ENCODE measurements around the gene ASB6.
"Not testable (repeated sequence)": the region's sequence is repeated elsewhere in the genome, so short reads cannot be mapped to it uniquely, and the experiment has no call there.

Gene ASB6

GRCh38 chr9:129604056-129604765 lies 37.7 kb downstream of the ASB6 start:
- no peak for DNase-seq

- no peak for DNase-seq
Measured at GRCh38 chr9:129602598-129603415, 39.1 kb downstream of the ASB6 start.

- no peak for DNase-seq
Measured at GRCh38 chr9:129601082-129601674, 40.8 kb downstream of the ASB6 start.

- DNase-seq, result no peak
Measured at GRCh38 chr9:129598089-129598596, 43.8 kb downstream of the ASB6 start.

- no peak for DNase-seq
Measured at GRCh38 chr9:129597355-129598088, 44.4 kb downstream of the ASB6 start.

- DNase-seq, result no peak
Measured at GRCh38 chr9:129596541-129597331, 45.2 kb downstream of the ASB6 start.

GRCh38 chr9:129595903-129596540 lies 45.9 kb downstream of the ASB6 start:
- DNase-seq, result no peak

- DNase-seq, result no peak
Measured at GRCh38 chr9:129595311-129595741, 46.6 kb downstream of the ASB6 start.

- no peak for DNase-seq
Measured at GRCh38 chr9:129594632-129595031, 47.3 kb downstream of the ASB6 start.

- not testable (repeated sequence) for DNase-seq
Measured at GRCh38 chr9:129592790-129593189, 49.2 kb downstream of the ASB6 start.

GRCh38 chr9:129591916-129592315 lies 50.0 kb downstream of the ASB6 start:
- no peak for DNase-seq

- no peak for DNase-seq
Measured at GRCh38 chr9:129590466-129590865, 51.5 kb downstream of the ASB6 start.

- DNase-seq, result no peak
Measured at GRCh38 chr9:129587487-129588262, 54.3 kb downstream of the ASB6 start.

- DNase-seq, result no peak
Measured at GRCh38 chr9:129586685-129587084, 55.3 kb downstream of the ASB6 start.

GRCh38 chr9:129586245-129586644 lies 55.7 kb downstream of the ASB6 start:
- DNase-seq, result no peak

- no peak for DNase-seq
Measured at GRCh38 chr9:129585352-129585751, 56.6 kb downstream of the ASB6 start.

All from NCI-H1930 (cell line).